ENCODE measurements around the gene TMEM88.

The TMEM88 gene

GRCh38 chr17:7843536-7844291, 11.2 kb upstream of the TMEM88 start:
- peak; percentile 71 to 85 for DNase-seq (ENCODE audit: low read depth in 2 of 2)

DNA sequence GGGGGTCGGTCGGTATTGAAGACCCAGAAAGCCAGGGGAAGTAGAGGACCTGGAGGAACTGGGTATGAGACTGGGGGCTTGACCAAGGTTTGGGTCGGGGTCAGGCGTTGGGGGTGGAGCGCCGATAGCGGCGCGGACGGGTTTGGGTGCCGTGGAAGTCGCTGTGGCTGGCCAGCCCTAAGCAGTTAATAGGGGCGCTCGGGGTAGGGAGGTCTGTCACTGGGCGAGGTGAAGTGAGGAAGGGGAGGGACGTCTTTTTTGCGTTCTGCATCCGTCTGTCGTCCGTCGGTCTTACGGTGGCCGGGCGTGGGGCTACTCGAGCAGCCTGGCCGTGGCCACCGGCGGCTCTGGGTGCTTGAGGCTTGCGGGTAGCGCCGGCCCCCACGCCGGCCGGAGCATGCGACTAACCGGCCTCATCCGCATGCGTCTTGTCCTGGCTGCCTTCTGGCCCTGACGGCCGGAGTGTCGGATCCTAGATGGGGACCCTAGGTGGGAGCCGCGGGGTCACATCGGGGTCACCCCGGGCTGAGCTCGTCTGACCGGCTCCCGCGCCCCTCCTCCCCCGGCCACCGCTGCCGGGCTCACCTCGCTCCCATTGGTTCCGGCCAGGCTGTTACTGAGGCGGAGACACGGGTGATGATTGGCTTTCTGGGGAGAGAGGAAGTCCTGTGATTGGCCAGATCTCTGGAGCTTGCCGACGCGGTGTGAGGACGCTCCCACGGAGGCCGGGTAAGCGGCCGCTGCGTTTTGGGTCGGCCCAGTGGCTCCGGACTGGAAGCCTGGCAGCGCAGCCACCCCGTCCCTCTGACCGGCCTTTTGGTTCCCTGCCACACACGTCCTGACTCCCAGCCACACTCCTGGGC, 10.3 kb upstream of the TMEM88 start:
- peak; percentile 71 to 81 for DNase-seq (ENCODE audit: low read depth in 2 of 2)

DNA sequence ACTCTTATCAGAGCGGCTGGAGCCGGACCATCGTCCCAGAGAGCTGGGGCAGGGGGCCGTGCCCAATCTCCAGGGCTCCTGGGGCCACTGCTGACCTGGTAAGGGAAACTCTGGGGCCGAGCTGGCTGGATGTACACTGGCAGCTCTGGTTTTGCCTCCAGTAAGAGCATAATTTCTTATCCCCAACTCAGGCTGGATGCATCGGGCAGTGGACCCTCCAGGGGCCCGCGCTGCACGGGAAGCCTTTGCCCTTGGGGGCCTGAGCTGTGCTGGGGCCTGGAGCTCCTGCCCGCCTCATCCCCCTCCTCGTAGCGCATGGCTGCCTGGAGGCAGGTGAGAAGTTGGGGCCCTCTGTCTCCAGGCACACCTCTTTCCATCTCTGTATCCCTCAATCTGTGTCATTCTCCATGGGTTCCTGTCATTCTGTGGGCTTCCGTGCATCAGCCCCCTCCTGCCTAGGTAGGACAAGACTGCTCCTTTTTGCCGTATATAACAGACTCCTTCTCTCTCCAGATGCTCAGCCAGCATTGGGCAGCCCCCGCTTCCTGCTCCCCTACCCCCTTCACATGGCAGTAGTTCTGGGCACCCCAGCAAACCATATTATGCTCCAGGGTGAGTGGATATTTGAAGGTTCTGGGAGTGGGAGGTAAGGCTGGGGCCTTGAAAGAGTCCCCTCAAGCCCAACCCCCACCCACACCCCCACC, 9.4 kb upstream of the TMEM88 start:
- no peak for DNase-seq (ENCODE audit: low read depth in 2 of 2)

DNA sequence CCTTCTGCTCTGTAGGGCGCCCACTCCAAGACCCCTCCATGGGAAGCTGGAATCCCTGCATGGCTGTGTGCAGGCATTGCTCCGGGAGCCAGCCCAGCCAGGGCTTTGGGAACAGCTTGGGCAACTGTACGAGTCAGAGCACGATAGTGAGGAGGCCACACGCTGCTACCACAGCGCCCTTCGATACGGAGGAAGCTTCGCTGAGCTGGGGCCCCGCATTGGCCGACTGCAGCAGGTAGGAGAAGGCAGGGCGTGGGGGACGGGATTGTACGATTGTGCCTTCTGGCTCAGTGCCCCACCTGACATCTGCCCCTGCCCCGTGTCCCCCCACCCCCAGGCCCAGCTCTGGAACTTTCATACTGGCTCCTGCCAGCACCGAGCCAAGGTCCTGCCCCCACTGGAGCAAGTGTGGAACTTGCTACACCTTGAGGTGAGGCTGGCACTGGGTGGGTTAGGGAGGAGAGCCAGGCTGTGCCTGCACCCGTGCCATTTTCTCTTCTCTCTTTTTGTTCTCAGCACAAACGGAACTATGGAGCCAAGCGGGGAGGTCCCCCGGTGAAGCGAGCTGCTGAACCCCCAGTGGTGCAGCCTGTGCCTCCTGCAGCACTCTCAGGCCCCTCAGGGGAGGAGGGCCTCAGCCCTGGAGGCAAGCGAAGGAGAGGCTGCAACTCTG, 8.7 kb upstream of the TMEM88 start:
- DNase-seq (ENCODE audit: low read depth in 2 of 2), result no peak

- no peak for DNase-seq (ENCODE audit: low read depth in 2 of 2)
These were observed 7.9 kb upstream of the TMEM88 start for GRCh38 chr17:7846765-7847661.

DNA sequence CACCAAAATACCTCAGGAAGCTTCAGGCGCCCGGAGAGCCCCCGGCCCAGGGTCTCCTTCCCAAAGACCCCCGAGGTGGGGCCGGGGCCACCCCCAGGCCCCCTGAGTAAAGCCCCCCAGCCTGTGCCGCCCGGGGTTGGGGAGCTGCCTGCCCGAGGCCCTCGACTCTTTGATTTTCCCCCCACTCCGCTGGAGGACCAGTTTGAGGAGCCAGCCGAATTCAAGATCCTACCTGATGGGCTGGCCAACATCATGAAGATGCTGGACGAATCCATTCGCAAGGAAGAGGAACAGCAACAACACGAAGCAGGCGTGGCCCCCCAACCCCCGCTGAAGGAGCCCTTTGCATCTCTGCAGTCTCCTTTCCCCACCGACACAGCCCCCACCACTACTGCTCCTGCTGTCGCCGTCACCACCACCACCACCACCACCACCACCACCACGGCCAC, 6.7 kb upstream of the TMEM88 start:
- no peak for DNase-seq (ENCODE audit: low read depth in 2 of 2)

DNA sequence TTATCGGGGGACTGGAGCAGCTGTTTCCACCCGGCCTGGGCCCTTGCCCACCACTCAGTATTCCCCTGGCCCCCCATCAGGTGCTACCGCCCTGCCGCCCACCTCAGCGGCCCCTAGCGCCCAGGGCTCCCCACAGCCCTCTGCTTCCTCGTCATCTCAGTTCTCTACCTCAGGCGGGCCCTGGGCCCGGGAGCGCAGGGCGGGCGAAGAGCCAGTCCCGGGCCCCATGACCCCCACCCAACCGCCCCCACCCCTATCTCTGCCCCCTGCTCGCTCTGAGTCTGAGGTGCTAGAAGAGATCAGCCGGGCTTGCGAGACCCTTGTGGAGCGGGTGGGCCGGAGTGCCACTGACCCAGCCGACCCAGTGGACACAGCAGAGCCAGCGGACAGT, 6.1 kb upstream of the TMEM88 start:
- no peak for DNase-seq (ENCODE audit: low read depth in 2 of 2)

DNA sequence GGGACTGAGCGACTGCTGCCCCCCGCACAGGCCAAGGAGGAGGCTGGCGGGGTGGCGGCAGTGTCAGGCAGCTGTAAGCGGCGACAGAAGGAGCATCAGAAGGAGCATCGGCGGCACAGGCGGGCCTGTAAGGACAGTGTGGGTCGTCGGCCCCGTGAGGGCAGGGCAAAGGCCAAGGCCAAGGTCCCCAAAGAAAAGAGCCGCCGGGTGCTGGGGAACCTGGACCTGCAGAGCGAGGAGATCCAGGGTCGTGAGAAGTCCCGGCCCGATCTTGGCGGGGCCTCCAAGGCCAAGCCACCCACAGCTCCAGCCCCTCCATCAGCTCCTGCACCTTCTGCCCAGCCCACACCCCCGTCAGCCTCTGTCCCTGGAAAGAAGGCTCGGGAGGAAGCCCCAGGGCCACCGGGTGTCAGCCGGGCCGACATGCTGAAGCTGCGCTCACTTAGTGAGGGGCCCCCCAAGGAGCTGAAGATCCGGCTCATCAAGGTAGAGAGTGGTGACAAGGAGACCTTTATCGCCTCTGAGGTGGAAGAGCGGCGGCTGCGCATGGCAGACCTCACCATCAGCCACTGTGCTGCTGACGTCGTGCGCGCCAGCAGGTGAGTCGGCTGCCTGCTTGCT, 5.6 kb upstream of the TMEM88 start:
- no peak for DNase-seq (ENCODE audit: low read depth in 2 of 2)

- DNase-seq (ENCODE audit: low read depth in 2 of 2), result no peak
These were observed 4.9 kb upstream of the TMEM88 start for GRCh38 chr17:7849751-7850504.

- no peak for DNase-seq (ENCODE audit: low read depth in 2 of 2)
These were observed 4.0 kb upstream of the TMEM88 start for GRCh38 chr17:7850701-7851437.

GRCh38 chr17:7851438-7852261, 3.2 kb upstream of the TMEM88 start:
- peak; percentile 82 to 92 for DNase-seq (ENCODE audit: low read depth in 2 of 2)

- no peak for DNase-seq (ENCODE audit: low read depth in 2 of 2)
These were observed 2.6 kb upstream of the TMEM88 start for GRCh38 chr17:7852262-7852670.

DNA sequence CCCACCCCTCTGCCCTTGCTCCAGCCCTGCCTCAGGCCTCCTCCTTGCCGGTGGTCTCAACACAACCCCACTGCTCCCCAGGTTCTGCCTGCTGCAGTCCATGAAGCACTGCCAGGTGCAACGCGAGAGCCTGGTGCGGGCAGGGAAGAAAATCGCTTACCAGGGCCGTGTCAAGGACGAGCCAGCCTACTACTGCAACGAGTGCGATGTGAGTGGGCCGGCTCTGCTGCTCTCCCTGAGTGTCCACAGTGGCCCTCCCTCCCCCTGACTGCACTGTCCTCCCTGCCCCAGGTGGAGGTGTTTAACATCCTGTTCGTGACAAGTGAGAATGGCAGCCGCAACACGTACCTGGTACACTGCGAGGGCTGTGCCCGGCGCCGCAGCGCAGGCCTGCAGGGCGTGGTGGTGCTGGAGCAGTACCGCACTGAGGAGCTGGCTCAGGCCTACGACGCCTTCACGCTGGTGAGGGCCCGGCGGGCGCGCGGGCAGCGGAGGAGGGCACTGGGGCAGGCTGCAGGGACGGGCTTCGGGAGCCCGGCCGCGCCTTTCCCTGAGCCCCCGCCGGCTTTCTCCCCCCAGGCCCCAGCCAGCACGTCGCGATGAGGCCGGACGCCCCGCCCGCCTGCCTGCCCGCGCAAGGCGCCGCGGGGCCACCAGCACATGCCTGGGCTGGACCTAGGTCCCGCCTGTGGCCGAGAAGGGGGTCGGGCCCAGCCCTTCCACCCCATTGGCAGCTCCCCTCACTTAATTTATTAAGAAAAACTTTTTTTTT, 1.8 kb upstream of the TMEM88 start:
- DNase-seq (ENCODE audit: low read depth in 2 of 2), result no peak

DNA sequence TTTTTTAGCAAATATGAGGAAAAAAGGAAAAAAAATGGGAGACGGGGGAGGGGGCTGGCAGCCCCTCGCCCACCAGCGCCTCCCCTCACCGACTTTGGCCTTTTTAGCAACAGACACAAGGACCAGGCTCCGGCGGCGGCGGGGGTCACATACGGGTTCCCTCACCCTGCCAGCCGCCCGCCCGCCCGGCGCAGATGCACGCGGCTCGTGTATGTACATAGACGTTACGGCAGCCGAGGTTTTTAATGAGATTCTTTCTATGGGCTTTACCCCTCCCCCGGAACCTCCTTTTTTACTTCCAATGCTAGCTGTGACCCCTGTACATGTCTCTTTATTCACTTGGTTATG, 1.2 kb upstream of the TMEM88 start:
- no peak for DNase-seq (ENCODE audit: low read depth in 2 of 2)

DNA sequence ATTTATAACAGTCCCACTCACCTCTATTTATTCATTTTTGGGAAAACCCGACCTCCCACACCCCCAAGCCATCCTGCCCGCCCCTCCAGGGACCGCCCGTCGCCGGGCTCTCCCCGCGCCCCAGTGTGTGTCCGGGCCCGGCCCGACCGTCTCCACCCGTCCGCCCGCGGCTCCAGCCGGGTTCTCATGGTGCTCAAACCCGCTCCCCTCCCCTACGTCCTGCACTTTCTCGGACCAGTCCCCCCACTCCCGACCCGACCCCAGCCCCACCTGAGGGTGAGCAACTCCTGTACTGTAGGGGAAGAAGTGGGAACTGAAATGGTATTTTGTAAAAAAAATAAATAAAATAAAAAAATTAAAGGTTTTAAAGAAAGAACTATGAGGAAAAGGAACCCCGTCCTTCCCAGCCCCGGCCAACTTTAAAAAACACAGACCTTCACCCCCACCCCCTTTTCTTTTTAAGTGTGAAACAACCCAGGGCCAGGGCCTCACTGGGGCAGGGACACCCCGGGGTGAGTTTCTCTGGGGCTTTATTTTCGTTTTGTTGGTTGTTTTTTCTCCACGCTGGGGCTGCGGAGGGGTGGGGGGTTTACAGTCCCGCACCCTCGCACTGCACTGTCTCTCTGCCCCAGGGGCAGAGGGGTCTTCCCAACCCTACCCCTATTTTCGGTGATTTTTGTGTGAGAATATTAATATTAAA, 638 bp upstream of the TMEM88 start:
- no peak for DNase-seq (ENCODE audit: low read depth in 2 of 2)

DNA sequence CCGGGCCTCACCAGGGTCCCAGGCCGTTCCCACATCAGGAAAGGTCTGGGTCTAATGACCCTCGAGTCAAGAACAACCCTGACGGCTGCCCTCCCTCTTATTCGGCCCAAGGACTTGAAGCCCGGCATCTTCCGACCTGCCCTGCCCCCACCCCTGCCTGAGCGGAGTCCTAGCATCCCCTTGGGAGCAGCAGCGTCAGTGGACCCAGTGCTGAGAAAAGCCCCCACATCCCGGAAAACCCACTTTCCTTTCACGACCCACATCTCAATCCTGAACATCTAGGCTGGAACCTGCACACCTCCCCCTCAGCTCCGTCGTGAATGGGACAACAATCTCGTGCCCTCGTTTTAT, 769 bp downstream of the TMEM88 start:
- no peak for DNase-seq (ENCODE audit: low read depth in 2 of 2)
